AG04450 (cell line): Measurements from ENCODE around the gene TREH. TPM values are rescaled to one million over a fixed set of nuclear protein-coding genes. Genes with fewer than 3 reads are reported as not detected.

Source experiments
- CTCF ChIA-PET: fragments of 300-600, 350-600 bp; formaldehyde crosslinking; extraction: SDS; loops from one replicate; lab custom pipeline; 2022; ENCODE audit warnings: antibody characterized with exemption, inconsistent platforms; lab: Charles Lee
- POLR2A ChIA-PET: fragments of 350-600 bp; formaldehyde crosslinking; extraction: SDS; loops from one replicate; lab custom pipeline; 2021; ENCODE audit warnings: antibody characterized with exemption, inconsistent platforms; lab: Yijun Ruan, JAX
- DNase-seq: peaks from one replicate; pipeline ENCODE4 v3.0.0-alpha.2; 2011; ENCODE audit warnings: low read depth, low spot score
- H3K27ac ChIP-seq: one replicate; pipeline ENCODE4 v1.5.1; 2012; ENCODE audit warnings: low read depth, low read length, control low read depth
- H3K27me3 ChIP-seq: one replicate; pipeline ENCODE4 v1.6.0; 2012; ENCODE audit warnings: low read length; ENCODE audit not compliant: control insufficient read depth, insufficient read depth
- H3K4me3 ChIP-seq: 2 replicates; pipeline ENCODE4 v1.5.1; 2011; ENCODE audit warnings: mild to moderate bottlenecking, low read depth, low read length, control low read depth
- H3K9me3 ChIP-seq: 2 replicates; pipeline ENCODE4 v1.5.1; 2012; ENCODE audit warnings: low read length; ENCODE audit not compliant: control insufficient read depth, insufficient read depth
- polyA plus RNA-seq: library from polyadenylated mRNA; depleted of rRNA; stranded (reverse); fragments of >200 nt; gene quantifications from 2 replicates; pipeline ENCODE4 v1.2.3, GENCODE V29; 2011
- TF ChIP-seq, protein P1 (sequence below): IDR thresholded peaks from 2 replicates; pipeline ENCODE4 v1.5.1; 2011; ENCODE audit warnings: low read depth, low read length, control low read depth, inconsistent platforms

TREH gene
- polyA plus RNA-seq, 1 experiment, result not detected

DNA sequence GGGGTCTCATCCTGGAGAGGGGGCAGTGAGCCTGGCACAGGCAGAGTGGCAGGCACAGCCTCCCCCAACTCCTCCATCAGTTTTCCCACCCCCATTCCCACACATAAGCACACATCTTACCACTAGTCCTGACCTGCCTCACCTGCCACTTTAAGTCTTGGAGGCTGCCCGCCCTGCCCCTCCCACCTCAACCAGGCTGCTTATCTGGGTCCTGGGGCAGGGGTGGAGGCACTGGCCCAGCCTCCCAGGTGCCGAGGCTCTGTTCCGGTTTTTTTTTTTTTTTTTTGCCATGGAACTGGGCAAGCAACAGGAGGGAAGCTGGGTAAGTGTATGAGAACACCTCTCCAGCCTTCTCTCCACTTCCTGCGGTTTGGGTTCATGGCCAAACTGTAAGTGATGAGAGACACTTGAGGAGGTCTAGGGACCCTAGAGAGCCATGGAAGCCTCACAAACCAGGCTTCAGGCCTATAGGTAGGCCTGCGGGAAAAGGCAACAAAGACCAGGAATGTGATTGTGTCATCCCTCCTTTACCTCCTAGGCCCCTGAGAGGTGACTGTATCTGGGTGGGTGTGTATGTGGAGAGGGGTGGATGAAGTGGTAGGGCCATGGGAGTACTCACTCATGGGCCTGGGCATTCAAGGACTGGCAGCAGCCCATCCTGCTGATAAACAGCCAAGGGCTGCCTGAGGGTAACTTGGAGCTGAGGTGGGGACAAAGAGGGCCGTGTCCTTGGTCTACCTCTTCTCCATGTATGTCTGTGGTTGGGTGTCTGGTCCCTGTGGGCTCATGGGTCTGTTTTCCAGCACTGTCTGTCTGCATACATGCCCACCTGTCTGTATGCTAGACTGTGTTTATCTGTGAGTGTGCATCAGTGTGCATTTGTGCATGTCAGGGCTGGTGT is 49.4 kb downstream of the TREH start:
- TF ChIP-seq, protein P1, sequence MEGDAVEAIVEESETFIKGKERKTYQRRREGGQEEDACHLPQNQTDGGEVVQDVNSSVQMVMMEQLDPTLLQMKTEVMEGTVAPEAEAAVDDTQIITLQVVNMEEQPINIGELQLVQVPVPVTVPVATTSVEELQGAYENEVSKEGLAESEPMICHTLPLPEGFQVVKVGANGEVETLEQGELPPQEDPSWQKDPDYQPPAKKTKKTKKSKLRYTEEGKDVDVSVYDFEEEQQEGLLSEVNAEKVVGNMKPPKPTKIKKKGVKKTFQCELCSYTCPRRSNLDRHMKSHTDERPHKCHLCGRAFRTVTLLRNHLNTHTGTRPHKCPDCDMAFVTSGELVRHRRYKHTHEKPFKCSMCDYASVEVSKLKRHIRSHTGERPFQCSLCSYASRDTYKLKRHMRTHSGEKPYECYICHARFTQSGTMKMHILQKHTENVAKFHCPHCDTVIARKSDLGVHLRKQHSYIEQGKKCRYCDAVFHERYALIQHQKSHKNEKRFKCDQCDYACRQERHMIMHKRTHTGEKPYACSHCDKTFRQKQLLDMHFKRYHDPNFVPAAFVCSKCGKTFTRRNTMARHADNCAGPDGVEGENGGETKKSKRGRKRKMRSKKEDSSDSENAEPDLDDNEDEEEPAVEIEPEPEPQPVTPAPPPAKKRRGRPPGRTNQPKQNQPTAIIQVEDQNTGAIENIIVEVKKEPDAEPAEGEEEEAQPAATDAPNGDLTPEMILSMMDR, result no peak
- ChIA-PET POLR2A (no interaction called here), CTCF (no interaction called here)
- no peak overlapping the region for H3K4me3 ChIP-seq
- no peaks in the 10 kb centered on the region; the same call in 1 of the 2 replicates for H3K9me3 ChIP-seq
- no peak for DNase-seq
- no peaks in the 10 kb centered on the region for H3K27me3 ChIP-seq
- no peak overlapping the region for H3K27ac ChIP-seq

DNA sequence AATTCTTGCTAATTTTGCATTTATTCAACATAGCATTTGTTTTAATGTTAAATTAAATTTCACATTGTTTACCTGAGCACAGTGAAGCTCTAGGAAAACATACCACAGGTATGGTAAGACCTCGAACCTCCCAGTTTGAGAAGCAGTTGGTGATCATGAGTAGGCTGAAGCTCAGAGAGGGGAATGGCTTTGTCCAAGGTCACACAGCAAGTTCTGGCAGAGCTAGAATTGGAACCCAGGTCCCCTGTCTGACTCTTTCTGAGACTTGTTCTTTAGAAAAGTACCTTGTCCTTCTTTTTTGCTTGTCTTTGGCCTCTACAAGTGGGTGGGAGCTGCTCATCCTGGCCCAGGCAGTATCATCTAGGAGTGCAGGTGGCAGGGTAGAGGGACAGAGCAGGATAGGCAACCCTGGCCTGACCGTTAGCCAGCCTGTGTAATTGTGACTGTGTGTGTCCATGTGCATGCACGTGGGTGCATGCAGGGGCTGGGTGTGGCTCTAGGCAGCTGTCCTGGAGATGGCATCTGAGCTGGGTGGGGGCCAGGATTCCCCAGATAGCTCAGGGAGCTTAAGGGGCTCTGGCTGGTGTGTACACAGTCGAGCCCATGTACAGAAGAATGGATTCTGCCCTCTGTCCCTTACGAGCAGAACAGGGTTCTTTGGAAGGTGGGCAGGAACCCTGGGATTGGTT is 50.4 kb downstream of the TREH start:
- TF ChIP-seq, protein P1, result no peak
- Histone ChIP-seq H3K27me3 (no peaks in the 10 kb centered on the region), H3K27ac (no peak overlapping the region), H3K4me3 (no peak overlapping the region), H3K9me3 (no peaks in the 10 kb centered on the region; the same call in 1 of the 2 replicates)
- CTCF ChIA-PET, result no interaction called here
- POLR2A ChIA-PET, result interaction anchor here (0.5 to 0.8 kb wide), 2 partner anchors 11 to 25 kb away, joined by 3 read pairs; no protein-coding TSS in a partner anchor
- DNase-seq, result no peak

DNA sequence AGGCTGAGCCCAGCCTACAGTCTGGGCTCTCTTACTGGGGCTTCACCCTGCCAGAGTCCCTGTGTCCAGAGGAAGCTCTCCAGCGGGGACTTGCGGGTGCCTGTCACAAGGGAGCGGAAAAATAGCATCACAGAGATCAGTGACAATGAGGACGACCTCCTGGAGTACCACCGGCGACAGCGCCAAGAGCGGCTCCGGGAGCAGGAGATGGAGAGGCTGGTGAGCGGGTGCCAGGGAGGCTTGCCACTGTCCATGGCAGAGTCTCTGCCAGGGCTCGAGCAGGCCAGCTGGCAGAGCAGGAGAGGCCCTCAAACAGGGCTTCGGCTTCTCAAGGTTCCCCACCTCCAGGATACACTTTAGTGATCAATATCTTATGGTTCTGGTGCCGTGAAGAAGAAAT is 51.0 kb downstream of the TREH start:
- Histone ChIP-seq H3K27me3 (no peaks in the 10 kb centered on the region), H3K9me3 (no peaks in the 10 kb centered on the region; the same call in 1 of the 2 replicates), H3K27ac (no peak overlapping the region), H3K4me3 (no peak overlapping the region)
- DNase-seq, result no peak
- TF ChIP-seq, protein P1, result no peak
- ChIA-PET POLR2A (interaction anchor here (0.8 kb wide), 1 partner anchor 26 kb away, joined by 3 read pairs; no protein-coding TSS in a partner anchor), CTCF (no interaction called here)

DNA sequence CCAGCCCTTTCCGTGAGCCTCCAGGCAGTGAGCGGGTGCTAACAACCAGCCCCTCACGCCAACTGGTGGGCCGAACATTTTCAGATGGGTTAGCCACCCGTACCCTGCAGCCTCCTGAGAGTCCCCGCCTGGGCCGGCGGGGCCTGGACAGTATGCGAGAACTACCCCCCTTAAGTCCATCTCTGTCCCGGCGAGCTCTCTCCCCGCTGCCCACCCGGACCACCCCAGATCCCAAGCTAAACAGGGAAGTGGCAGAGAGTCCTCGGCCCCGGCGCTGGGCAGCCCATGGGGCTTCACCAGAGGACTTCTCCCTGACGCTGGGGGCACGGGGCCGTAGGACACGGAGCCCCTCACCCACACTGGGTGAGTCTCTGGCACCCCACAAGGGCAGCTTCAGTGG is 51.4 kb downstream of the TREH start:
- no peaks in the 10 kb centered on the region; the same call in 1 of the 2 replicates for H3K9me3 ChIP-seq
- TF ChIP-seq, protein P1, result no peak
- H3K4me3 ChIP-seq, result no peak overlapping the region
- CTCF ChIA-PET, result no interaction called here
- DNase-seq, result no peak
- no peak overlapping the region for H3K27ac ChIP-seq
- POLR2A ChIA-PET, result no interaction called here
- H3K27me3 ChIP-seq, result no peaks in the 10 kb centered on the region
